Measurements from ENCODE around the gene IL17C. TPM values are rescaled to one million over a fixed set of nuclear protein-coding genes. Genes with fewer than 3 reads are reported as not detected.
A peak's percentile ranks its signal among the peaks of the same experiment; 100 is the strongest.

The IL17C gene
- total and polyA plus RNA-seq, 4 donors, result 0.14 to 1.8 TPM; not detected in 2

GRCh38 chr16:88610080-88610479 lies 28.3 kb upstream of the IL17C start:
- H3K4me1 ChIP-seq (ENCODE audit: control insufficient read depth in 5 of 5, insufficient read depth in 5 of 5, low read length in 5 of 5), result no peaks in the 10 kb centered on the region
- no peak for TF ChIP-seq CTCF (IDR thresholded peaks at IDR 0.05; ENCODE audit: control extremely low read depth, extremely low read depth)
- peaks cover 3 to 56% (median 15%) of the 10 kb centered on the region in 4 donors for H3K36me3 ChIP-seq (ENCODE audit: control insufficient read depth in 4 of 4, insufficient read depth in 4 of 4, low read length in 4 of 4)
- WGBS, 2 donors, result 91 to 92% methylated on average over 6 of the region's 6 CpGs
- no peak overlapping the region for H3K4me3 ChIP-seq
- no peaks in the 10 kb centered on the region for H3K9me3 ChIP-seq (ENCODE audit: control insufficient read depth in 4 of 4, insufficient read depth in 3 of 4, low read length in 3 of 4)
- no peak for ATAC-seq (ENCODE audit: insufficient read depth, low FRiP score)
- no peaks in the 10 kb centered on the region for H3K27me3 ChIP-seq (ENCODE audit: control insufficient read depth in 3 of 3, insufficient read depth in 3 of 3, low read length in 2 of 3)
- no peak overlapping the region for H3K27ac ChIP-seq (ENCODE audit: low read depth in 1 of 2, low read length in 1 of 2)
- no peak for DNase-seq
- H3K9ac ChIP-seq (ENCODE audit: insufficient read depth in 1 of 2, low read length in 2 of 2), result no peak overlapping the region

GRCh38 chr16:88610909-88611812 lies 27.2 kb upstream of the IL17C start:
- no peaks in the 10 kb centered on the region for H3K9me3 ChIP-seq (ENCODE audit: control insufficient read depth in 4 of 4, insufficient read depth in 3 of 4, low read length in 3 of 4)
- 90 to 91% methylated on average over 49 of the region's 49 CpGs for WGBS, 2 donors
- peak; percentile 61 to 77 (median 62) for DNase-seq
- no peak overlapping the region for H3K27ac ChIP-seq (ENCODE audit: low read depth in 1 of 2, low read length in 1 of 2)
- H3K4me1 ChIP-seq (ENCODE audit: control insufficient read depth in 5 of 5, insufficient read depth in 5 of 5, low read length in 5 of 5), result no peaks in the 10 kb centered on the region
- ATAC-seq (ENCODE audit: insufficient read depth, low FRiP score), result no peak
- TF ChIP-seq CTCF (IDR thresholded peaks at IDR 0.05; ENCODE audit: control extremely low read depth, extremely low read depth), result no peak
- H3K9ac ChIP-seq (ENCODE audit: insufficient read depth in 1 of 2, low read length in 2 of 2), result no peak overlapping the region
- peaks cover 3 to 52% (median 13%) of the 10 kb centered on the region in 4 donors for H3K36me3 ChIP-seq (ENCODE audit: control insufficient read depth in 4 of 4, insufficient read depth in 4 of 4, low read length in 4 of 4)
- no peak overlapping the region for H3K4me3 ChIP-seq
- H3K27me3 ChIP-seq (ENCODE audit: control insufficient read depth in 3 of 3, insufficient read depth in 3 of 3, low read length in 2 of 3), result no peaks in the 10 kb centered on the region

GRCh38 chr16:88613293-88613692 lies 25.1 kb upstream of the IL17C start:
- 86 to 91% methylated on average over 10 of the region's 10 CpGs for WGBS, 2 donors
- peaks cover 3 to 45% (median 9%) of the 10 kb centered on the region in 4 donors for H3K36me3 ChIP-seq (ENCODE audit: control insufficient read depth in 4 of 4, insufficient read depth in 4 of 4, low read length in 4 of 4)
- H3K9ac ChIP-seq (ENCODE audit: insufficient read depth in 1 of 2, low read length in 2 of 2), result no peak overlapping the region
- H3K4me3 ChIP-seq, result no peak overlapping the region
- DNase-seq (no peak), ATAC-seq (ENCODE audit: insufficient read depth, low FRiP score) (no peak)
- H3K27ac ChIP-seq (ENCODE audit: low read depth in 1 of 2, low read length in 1 of 2), result no peak overlapping the region
- peaks cover 0 to 3% (median 0%) of the 10 kb centered on the region in 5 donors for H3K4me1 ChIP-seq (ENCODE audit: control insufficient read depth in 5 of 5, insufficient read depth in 5 of 5, low read length in 5 of 5)
- H3K27me3 ChIP-seq (ENCODE audit: control insufficient read depth in 3 of 3, insufficient read depth in 3 of 3, low read length in 2 of 3), result no peaks in the 10 kb centered on the region
- H3K9me3 ChIP-seq (ENCODE audit: control insufficient read depth in 4 of 4, insufficient read depth in 3 of 4, low read length in 3 of 4), result no peaks in the 10 kb centered on the region
- no peak for TF ChIP-seq CTCF (IDR thresholded peaks at IDR 0.05; ENCODE audit: control extremely low read depth, extremely low read depth)

All from lung (tissue), 12 donors.